ENCODE measurements around the gene MROH7.

MROH7 gene

GRCh38 chr1:54652168-54652567 is 10.6 kb downstream of the MROH7 start:
- DNase-seq: peak; percentile 84 to 88

DNA sequence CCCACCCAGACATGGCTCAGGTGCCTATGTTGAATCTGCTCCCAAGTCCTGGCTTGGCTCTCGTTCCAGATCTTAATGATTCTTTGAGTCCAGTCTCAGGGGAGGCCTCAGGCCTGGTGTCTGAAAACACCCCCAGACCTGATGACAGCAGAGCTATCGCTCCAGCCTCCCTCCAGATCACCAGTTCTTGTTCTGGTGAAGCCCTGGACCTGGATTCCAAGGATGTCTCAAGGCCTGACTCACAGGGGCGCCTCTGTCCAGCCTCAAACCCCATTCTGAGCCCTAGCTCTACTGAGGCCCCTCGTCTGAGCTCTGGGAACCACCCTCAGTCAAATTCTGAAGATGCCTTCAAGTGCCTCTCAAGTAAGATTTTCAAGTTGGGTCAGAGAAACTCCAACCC is 11.4 kb downstream of the MROH7 start:
- DNase-seq: no peak

GRCh38 chr1:54658164-54658913 is 16.8 kb downstream of the MROH7 start:
- no peak for DNase-seq

- DNase-seq: no peak
These were observed 22.1 kb downstream of the MROH7 start for GRCh38 chr1:54663725-54664124.

DNA sequence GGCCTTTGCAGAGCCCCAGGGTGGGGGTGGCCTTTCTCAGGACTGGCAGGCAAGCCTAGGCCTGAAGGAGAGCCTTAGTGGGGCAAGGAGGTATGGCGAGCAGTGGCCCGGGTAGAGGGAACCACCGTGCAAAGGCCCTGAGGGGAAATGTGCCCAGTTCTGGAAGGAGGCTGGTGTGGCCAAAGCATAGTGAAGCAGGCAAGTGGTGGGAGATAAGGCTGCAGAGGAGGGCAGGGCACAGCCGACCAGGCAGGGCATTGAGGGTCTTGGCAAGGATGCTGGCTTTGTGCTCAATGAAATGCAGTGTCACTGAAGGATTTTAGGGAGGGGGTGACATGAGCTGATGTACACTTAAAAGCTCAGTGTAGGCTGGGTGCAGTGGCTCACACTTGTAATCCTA is 22.8 kb downstream of the MROH7 start:
- no peak for DNase-seq

- no peak for DNase-seq
These were observed 24.3 kb downstream of the MROH7 start for GRCh38 chr1:54665852-54666251.

- DNase-seq: no peak
These were observed 24.7 kb downstream of the MROH7 start for GRCh38 chr1:54666333-54666732.

DNA sequence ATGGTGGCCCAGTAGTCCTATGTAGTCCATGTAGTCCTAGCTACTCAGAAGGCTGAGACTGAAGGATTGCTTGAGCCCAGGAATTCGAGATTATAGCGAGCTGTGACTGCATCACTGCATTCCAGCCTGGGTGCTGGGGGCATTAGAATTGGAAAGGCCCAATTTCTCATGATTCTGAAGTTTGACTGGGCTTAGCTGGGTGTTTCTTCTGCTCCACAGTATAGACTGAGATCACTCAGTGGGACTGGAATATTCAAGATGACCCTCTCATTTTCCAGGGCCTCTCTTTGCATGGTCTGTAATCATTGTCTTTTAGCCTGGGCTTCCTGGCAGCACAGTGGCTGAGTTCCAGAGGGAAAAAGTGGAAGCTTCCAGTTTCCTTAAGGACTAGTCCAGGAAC is 26.2 kb downstream of the MROH7 start:
- DNase-seq: no peak

- no peak for DNase-seq
These were observed 27.0 kb downstream of the MROH7 start for GRCh38 chr1:54668567-54668966.

DNA sequence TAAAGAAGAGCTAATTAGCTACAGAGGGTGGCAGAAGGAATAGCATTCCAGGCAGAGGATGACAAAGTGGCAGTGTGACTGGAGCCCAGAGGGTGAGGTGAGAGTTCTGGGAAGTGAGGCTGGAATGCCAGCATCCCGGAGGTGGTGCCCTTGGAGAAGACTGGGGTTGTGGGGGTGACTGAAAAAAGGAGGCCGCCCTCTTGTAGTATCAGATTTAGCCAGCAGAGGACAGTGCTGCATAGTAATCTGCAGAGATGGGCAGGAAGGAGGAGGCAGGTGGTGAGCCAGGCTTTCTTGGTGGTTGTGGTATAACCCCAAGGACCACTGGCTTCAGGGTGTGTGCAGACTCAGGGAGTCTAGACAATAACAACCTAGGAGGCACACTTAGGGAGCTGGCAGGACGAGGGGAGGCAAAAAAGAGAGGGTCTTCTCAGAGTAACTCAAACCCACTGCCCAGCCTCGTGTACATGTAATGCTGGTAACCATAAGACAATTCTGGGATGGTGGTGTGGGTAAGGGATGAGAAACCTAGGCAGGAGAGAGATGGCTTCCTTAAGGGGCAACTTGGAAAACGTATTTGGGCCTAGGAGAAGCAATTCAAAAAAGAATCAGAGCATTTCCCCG is 30.5 kb downstream of the MROH7 start:
- DNase-seq: peak; percentile 83 to 85

DNA sequence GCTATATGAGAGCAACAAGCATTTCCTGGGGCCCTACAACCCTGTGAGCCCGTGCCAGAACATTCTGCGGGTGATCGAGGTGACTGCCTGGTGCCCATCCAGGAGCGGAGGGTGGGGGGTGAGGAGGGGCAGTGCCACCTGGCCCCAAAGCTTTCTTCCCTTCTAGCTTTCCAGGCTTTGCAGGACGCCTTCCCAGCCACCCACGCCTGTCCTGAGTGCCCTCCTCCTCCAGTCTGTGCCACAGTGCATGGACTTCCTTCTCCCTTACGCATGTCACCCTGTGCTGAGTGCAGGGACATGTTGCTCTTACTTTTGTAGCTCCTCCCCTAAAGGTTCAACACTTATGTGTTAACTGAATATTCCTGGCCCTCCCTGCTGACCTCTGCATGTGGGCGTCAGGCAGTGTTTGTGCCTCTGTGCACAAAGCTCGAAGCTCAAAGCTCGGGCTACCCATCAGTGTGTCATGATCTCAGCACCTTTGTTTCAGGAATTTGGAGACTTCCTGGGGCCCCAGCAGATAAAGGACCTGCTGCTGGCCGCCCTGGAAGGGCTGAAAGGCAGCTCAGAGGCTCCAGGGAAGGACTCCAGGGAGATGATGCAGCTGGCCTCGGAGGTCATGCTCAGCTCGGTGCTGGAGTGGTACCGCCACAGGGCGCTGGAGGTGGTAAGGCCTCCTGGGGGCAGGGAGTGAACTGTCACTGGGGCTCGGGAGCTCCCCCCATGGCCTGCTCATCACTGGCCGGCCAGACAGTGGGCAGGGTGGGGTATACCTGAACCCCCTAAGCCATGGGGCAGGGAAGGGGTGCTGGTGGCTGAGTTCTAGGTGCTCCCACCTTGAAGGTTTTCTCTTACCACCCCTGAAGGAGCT is 37.4 kb downstream of the MROH7 start:
- no peak for DNase-seq

GRCh38 chr1:54679706-54680105 is 38.1 kb downstream of the MROH7 start:
- DNase-seq: no peak

GRCh38 chr1:54680387-54680786 is 38.8 kb downstream of the MROH7 start:
- DNase-seq: no peak

- no peak for DNase-seq
These were observed 39.8 kb downstream of the MROH7 start for GRCh38 chr1:54681358-54681757.

DNA sequence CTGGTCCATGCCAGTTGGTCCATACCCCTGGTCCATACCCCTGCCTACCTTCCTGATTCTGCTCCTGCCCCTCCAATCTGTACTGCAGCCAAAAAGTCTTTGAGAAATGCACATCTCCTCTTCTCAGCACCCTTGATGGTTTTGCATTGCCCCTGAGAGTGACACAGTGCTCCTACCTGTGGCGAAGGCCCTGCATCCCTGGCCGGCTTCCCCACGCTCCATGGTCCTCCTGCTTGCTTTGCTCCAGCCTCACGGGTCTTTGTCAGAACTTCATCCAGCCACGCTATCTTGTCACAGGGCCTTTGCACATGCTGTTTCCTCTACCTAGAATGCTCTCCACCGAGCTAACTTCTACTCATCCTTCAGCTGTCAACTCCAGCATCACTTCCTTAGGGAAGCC is 41.9 kb downstream of the MROH7 start:
- DNase-seq: no peak

DNA sequence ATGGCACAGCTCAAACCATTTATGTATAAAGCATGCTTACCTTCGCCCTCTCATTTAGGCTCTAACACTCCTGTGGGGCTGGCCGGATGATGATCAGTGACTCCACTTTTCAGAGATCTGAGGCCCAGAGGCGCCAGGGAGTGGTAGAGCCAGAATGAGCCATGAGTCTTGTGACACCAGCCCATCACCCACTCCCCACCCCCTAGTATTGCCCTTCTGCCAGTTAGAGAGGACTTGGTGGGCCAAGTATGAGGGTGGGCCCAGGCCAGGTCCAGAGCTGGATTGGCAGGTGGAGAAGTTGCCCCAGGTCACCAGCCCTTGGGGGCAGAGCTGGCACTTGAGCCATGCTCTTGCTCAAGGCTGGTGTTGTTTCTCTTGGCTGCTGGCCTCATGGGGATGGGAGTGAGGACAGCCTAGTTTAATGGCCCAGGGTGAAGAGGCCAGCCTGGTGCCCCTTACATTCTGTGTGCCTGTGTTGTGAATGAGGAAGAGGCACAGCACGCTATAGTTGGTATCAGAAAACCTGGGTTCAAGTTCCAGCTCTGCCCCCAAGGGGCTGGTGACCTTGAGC is 43.8 kb downstream of the MROH7 start:
- DNase-seq: no peak

GRCh38 chr1:54686155-54686554 is 44.6 kb downstream of the MROH7 start:
- no peak for DNase-seq

DNA sequence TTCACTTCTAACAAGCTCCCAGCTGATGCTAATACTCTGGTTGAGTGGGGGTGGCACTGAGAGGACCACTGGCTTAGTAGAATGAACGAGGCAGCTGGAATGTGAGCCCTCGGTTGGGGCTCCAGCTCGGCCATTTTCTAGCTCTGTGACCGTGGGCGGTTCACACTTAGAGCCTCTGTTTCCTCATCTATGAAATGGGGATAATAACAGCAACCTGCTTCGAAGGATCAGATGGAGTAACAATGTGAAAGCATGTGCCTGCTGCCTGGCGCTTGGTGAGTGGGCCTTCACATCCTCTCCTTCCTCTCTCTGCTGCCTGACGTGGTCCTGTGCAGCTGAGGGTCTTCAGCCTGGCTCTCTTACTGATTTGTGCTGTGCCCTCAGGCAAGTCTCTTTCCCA is 53.2 kb downstream of the MROH7 start:
- DNase-seq: no peak

GRCh38 chr1:54695221-54695620 is 53.6 kb downstream of the MROH7 start:
- no peak for DNase-seq

DNA sequence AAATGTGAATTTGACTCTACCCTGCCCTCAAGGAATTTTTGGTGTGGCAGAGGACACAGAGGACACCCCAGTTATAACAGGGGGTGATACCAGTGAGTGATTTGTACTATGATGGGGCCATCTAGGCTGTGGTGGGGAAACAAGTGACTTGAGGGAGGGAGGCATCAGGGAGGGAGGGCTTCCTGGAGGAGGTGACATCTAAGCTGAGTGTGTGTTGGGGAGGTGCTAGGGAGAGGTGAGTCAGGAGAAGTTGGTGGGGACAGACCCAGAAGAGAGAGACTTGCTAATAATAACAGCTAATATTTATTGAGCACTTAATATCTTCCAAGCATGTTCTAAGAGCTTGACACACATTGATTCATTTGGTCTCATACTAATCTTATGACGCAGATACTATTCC is 54.2 kb downstream of the MROH7 start:
- DNase-seq: no peak

- no peak for DNase-seq
These were observed 54.7 kb downstream of the MROH7 start for GRCh38 chr1:54696262-54696661.

DNA sequence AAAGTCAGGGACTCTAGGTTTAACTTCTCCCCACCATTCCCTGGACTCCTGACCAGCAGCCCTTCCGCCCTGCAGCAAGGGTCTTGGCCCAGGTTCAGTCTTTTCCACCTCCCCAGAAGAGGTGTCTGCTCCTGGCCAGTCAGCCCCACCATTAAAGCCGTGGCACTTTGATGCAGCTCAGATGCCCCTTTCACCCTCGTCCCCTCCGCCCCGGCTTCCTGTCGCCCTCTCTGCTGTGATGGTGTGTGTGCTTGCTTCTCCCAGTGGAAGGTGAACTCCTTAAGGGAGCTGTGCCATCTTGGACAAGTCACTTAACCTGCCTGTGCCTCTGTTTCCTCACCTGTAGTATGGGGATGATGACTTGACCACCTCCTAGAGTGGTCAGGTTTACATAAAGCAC is 56.3 kb downstream of the MROH7 start:
- DNase-seq: no peak

GRCh38 chr1:54698346-54698745 is 56.8 kb downstream of the MROH7 start:
- no peak for DNase-seq
